KG1 (cell line): ENCODE measurements around the gene YDJC.
"Not testable (repeated sequence)": the region's sequence is repeated elsewhere in the genome, so short reads cannot be mapped to it uniquely, and the experiment has no call there.

ENCODE experiments used
- DNase-seq: peaks from one replicate; lab custom pipeline; 2025; lab: John Stamatoyannopoulos, UW

The YDJC gene

DNA sequence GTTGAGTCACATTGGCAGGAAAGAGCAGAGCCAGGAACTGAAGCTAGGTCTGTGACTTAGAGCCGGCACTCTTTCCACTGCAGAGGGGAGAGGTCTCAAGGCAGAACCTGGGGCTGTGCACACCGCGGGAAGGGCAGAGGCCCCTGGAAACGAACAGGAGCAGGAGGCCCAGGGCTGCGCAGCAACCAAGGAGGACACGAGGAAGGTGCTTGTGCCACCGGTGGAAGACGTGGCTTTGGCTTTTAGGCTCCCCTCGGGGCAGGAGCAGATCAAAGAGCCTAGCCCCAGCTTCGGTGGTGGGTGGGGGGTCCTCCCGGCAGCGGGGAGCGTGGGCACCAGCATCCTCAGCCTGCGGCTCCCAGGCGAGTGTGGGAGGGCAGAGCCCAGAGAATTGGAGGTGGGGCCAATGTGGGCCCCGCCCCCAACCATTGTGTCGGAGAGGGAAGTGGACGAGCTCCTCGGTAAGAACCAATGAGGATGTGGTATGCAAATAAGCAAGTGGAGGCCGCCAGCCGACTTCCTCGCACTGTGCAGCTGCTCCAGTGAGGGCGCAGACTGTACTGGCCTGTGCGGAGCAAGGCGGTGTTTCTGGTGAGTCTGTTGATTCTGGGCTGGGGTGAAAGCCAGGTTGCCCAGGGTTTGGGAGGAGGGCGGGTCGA, 2.5 kb upstream of the YDJC start, which contains the start of gene CCDC116:
Gene CCDC116, plus strand, starts transcription at position 524 of the 659 bp plus-strand sequence. CDS start 422 bp downstream, outside the sequence.
- DNase-seq, result no peak

DNA sequence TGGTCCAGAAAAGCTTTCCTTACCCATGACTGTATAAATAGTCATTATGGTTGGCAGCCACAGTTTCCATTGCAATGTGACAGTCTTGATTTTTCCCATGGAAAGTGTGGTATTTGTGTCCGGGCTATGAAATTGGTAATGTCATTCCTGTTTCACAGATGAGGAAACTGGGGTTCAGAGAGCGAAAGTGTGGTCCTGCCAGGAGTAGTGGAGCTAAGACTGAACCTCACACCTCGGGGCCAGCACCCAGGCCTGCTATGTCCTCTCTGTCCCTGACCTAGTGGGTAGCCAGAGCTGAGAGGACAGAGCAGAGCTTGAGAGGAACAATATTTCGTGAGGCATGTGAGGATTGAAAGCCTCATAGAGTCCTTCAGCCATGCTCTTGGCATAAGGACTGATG, 1.2 kb upstream of the YDJC start:
- no peak for DNase-seq

DNA sequence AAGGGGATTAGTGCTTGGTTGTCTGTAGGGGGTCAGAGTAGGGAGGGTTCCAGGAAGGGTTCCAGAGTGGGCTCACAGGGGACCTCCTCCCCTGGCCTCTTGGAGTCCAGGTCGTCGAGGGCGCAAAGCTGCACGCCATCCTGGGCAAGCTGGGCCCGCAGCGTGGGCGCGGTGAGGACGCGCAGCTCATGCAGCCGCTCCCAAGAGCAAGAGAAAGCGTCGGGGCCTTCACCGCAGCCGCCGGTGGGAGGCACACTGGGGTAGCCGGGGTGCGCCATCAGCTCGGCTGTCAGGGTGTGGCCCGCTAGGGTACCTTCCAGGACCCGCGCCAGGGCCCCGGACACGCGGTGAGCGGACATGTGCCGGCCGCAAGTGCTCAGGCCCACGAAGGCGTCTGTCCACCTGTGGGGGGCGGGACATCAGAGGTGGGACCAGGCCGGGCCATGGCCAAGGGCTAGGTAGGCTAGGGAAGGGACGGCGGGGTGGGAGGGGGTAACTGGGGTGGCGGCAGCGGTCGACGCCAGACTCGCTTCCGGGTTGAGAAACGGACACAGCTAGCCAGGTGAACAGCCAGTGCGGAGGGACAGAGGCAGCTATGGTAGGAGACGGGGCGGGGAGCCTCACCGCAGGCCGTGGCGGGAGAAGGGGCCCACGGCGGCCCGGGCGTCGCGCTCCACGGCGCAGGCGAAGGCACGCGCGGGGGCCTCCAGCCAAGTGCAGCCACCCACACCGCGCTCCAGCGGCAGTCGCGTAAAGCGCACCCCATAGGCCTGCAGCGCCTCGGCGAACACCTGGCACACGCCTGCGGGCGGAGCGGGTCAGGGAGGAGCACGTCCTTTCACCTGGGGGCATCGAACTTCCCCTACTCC, 1.2 kb downstream of the YDJC start:
- no peak for DNase-seq

DNA sequence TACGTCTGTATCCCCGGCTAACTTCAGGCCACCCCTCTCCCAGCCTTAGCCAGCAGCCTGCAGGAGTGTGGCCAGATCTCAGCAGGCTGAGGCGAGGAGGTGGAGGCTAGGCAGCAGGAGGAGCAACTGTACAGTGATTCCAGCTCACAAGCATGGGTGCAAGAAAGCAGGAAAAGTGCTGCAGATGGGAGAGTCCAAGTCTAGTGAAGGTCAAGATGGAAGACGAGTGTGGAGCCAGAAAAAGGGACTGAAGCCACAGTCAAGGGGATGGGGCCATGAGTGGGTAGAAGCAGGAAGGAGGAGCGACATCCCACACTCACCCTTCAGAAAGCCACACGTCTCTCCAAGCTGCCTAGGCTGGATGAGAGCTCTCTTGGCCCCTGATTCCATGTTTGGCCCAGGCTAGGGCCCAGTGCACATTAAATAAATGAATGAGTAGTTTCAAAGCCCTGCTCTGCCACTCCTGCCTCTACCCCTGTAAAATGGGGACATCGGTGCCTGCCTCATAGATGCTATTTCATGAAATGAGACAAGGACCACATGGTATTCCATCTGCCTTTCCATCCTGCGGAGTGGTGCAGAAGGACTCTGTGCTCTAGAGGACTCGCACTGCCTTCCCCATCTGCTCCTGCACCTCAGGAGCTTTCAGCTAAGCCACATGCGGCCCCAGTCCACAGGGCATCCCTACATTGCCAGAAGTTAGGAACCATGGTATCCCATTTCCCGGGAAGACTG, 2.9 kb downstream of the YDJC start:
- no peak for DNase-seq

DNA sequence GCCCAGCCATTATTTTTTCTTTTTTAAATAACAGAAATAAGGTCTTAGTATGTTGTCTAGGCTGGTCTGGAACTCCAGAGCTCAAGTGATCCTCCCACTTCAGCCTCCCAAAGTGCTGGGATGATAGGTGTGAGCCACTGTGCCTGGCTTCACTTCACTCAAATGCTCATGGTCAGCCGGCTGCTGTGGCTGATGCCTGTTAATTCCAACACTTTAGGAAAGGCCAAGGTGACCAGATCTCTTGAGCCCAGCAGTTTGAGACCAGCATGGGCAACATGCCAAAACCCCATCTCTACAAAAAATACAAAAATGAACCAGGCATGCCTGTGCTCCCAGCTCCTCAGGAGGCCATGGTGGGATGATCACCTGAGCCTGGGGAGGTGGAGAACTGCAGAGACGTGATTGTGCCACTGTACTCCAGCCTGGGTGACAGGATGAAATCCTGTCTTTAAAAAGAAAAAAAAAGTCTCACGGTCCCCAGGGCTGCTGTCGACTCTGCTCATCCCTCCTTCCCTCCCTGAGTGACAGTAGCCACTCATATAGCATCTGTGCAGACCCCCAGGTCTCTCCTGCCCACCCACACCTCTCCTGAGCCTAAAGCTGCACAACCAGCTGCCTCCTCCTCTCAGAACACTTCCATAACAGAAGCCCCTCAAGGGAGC, 3.6 kb downstream of the YDJC start:
- DNase-seq, result no peak

DNA sequence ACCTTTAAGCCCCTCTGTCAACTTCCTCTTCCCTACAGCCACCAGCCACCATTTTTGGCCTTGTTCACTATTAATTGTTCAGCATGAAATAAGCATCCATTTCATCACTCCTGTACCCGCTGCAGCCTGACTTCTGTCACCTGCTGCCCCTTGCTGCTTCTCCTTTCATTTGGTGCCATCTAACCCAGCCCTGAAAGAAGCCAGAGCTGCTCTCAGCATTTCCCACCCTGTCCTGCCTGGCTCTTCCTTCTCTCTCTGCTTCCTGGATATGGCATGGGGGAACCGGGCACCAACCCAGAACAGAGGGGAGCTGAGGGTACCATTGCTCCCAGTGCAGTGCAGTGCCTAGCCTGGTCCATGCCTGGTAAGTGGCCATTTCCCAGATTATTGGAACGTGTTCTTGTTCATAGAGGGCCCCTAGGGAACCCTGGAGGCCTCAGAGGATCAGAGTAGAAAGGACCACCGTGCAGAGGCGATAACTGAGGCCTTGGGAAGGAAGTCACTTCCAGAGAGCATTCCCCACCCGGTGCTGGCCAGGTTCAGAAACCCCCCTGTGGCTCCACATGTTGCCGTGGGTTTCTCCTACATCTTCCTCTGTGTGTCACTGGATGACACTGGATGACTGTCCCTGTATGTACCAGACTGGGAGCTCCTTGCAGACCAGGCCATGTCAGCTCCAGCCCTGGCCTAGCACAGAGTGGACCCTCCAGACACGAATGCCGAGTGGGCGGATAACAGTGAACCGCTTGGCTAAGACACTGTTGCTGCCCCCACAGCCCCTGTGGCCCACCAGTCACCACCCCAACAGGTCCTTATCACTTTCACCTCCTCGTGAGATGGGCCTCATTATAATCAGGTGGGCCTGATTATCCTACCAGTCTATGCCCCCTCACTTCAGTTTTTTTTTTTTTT, 4.7 kb downstream of the YDJC start:
- DNase-seq, result no peak

DNA sequence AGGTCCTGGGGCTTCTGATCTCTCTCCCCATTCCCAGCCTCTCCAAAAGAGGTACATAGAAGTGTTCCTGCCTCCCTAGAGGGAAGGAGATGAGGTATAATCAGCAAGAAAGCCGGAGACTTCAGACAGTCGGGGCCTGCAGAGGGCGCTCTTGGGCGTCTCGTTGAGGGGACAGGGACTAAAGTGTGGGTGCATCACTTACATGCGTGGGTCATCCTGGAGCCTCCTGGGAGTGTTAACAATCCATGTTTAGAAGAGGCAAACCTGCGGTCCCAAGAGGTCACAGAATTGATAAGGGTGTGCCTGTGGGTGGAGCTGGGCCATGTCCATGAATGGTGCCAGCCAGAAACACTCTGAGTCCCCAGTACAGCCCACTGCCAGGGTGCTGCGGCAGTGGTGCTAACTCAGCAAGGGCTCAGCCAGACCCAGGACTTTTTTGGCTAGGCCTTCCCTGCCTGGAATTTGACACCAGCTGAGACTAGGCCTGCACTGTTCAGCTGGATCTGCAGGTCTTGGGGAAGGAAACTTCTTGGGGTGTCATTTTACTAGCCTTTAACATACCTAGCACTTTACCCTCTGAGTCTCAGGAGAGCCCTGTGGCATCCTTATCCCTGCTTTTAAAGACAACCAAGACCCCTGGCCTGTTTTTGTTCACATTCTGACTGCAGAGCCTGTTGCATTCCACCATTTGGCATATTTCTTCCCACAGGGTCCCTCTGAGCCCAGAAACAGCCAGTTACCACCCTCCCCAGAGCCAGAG, 5.5 kb downstream of the YDJC start:
- DNase-seq, result no peak

DNA sequence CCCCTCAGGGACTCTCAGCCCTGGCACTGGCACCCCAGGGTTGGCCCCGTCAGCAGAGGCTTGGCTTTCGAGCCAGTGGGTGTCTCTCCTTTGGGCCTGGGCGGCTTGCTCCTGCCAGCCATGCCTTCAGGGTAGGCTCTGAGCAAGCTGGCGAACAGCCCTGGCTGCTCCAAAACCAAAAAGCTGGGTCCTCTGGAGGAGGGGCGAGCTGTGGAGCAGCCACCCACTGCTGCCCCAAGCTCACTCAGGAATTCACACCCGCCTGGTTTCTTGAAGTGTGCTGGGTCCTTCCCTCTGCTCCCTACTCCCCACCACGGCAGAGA, 6.2 kb downstream of the YDJC start:
- DNase-seq, result no peak

DNA sequence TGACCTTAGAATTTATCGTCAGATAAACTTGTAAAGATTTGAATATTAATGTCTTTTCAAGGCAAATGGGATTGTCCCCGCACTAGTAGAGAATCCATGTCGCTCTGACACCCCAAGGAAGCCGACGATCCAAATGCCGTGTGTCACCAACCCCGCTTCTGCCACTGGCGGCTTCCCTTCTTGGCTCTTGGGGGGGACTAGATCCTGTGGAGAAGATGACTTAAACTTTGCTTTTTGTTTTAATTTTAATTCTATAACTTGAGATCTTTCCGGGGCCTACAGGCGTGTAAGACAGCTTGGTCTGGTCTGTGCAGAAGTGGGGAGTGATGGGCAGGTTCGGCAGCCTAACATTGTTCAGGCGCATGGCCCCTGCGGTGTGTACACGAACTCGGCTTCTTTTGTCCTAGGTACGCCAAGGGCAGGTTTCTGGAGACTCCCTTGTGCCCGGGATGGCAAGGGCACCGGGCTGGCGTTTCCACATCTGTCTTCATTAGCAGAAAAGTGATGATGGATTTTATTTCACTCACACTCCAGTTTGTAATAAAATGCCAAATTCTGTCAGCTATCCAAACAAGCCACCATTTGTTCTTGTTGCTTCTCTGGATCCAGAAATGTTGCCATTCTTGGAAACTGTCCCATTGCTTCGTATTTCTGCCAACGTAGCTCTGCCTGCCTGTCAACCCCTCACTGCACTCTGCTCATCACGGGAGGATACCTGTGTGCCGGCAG, 6.7 kb downstream of the YDJC start:
- DNase-seq, result no peak

DNA sequence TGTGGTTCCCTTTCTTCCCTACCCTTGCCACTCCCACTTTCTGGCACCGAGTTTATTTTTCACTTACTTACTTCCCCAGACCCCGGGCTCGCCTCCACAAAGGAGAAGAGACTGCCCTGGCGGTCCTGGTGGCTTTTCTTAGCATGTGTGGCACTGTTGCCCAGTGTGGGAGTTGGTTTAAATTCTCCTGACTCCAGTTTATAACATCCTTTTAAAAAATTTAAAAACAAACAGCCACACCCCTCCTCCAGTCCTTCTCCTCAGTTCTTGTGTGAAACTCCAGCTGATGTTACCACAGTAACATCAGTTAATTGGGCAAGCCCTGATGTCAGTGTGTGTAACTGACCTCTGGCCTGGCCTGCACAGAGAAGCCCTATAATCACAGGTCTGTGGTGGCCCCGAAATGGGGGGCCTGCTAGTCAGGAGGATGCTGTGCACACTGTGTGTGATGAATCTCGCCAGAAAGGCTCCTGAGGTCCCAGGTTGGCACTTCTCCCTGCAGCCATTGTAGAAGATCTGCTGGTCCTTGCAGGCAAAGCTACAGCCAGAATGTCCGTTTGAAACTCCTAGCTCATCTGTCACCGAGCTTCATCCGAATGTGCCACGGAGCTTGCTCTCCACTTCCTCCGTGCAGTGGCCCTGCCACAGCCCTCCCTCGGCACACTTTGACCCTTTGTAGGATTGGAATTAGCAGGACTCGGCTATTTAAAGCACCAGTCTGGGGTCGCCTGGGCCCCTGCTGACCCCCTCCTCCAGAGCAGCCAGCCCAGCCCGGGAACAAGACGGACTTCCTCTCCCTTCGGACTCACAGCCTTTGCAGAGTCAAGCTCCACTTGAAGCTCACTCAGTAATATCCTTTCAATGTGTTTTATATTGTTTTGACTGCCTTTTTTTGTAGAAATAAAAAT, 7.6 kb downstream of the YDJC start:
- no peak for DNase-seq

DNA sequence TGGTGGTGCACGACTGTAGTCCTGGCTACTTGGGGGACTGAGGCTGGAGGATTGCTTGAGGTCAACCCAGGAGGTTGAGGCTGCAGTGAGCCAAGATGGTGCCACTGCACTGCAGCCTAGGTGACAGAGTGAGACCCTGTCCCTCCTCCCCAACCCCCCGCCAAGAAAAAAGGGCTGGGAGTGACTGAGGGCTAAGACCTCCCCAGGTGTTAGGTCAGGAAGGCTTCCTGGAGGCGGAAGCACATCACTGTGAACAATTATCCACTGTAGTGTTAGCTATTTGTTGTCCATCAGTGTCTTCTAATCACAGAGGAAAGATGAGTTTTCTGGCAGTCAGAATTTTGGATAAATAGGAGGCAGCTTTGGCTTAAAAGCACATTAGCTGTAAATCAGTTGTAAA, 8.8 kb downstream of the YDJC start:
- no peak for DNase-seq

DNA sequence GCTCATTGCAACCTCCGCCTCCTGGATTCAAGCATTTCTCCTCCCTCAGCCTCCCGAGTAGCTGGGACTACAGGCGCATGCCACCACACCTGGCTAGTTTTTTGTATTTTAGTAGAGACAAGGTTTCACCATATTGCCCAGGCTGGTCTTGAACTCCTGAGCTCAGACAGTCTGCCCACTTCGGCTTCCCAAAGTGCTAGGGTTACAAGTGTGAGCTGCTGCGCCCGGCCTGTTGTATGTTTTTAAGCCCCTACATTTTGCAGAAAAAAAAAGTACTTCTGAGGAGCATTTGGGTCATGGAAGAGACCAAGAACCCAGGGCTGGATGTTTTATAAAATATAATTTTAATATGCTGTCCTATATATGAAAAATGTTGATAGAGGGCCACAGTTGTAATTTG, 12.5 kb downstream of the YDJC start:
- DNase-seq, result not testable (repeated sequence)

DNA sequence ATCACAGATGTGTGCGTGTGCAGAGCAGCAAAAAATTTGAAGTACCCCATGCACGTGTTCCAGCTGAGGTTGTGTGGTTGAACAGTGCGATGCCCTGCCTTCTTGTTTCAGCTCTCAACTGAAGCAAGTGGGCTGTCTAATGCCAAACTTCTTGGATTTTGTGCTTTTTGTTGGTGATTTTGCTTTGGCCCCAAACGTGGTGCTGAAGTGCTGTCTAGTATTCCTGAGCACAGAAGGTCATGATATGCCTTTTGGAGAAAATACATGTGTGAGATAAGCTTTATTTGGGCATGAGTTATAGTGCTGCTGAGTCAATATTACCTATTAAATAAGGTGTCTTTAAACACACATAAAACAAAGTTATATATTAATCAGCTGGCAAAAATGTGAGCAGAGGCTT, 14.1 kb downstream of the YDJC start:
- no peak for DNase-seq

DNA sequence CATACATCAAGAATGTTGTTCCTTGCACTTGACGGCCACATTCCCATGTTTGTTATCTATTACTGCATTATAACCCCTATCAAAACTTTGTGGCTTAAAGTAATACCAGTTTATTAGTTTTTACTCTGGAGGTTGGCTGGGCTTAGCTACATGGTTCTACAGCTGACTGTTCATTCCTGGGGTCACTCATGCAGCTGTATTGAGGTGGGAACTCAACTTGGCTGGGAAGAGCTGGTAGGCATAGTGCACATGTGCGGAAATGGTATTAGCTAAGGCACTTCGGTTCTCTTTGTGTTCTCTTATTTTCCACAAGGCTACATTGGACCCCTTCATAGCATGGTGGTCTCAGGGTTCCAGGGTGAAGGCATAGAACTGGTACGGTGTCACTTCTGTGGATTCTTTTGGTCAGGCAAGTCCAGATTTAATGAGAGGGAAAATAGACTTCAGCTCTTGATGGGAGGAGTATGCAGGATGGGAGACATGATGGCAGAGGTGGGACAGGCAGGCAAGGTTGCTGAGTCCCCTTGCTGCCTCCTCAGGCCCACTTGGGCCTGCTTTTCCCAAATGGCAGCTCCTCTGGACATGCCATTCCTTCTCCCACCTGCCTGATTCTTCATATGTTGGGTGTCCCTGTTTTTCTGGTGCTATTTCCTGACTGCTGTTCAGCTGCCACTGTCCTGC, 16.1 kb downstream of the YDJC start:
- no peak for DNase-seq

DNA sequence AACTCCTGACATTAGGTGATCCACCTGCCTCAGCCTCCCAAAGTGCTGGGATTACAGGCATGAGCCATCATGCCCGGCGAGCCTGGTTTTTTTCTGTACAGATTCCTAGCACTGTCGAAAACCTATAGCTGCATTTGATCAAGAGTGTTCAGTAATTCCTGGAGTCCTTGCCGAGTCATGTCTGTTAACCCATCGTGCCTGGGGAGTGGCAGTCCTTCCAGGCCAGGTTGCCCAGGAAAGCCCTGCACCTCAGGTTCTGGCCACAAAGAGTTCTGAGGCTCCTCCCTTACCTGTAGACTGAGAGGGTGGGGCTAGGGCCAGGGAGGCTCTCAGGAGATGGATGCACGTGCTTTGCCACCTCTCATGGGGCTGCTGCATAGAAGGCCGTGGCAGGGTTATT, 17.0 kb downstream of the YDJC start:
- no peak for DNase-seq

DNA sequence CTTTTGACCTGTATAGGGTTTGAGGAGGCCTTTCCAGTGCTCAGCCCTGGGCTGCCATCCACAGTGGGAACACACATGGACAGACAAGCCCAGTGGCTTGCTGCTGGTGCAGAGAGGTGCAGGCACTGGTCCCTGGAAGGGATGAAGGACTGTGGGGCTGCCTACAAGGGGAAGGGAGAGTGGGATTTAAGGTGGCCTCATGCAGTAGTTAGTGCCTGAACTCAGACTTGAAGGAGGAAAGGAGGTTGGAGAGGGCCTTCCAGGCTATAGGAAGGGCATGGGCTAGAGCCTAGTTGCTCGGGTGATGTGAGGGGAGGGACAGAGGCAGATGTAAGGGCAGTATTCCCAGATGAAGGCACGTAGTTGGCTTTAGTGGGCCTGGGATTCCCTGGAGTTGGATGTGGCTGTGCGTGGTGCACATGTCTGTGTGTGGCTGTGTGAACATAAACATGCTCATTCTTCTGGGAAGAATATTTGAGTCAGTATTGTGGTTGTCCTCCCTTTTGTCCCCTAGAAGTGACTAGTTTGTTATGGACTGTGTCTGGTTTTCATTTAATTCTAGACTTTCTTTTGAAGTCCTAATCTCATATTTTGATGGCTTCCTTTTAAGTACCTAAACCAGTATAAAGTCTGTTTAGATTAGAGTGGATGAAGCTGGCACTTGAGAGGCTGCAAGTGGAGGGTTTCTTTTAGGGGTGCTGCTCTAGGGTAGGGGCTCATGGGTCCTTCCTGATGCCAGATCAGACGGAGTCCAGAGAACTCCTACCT, 18.4 kb downstream of the YDJC start:
- no peak for DNase-seq

DNA sequence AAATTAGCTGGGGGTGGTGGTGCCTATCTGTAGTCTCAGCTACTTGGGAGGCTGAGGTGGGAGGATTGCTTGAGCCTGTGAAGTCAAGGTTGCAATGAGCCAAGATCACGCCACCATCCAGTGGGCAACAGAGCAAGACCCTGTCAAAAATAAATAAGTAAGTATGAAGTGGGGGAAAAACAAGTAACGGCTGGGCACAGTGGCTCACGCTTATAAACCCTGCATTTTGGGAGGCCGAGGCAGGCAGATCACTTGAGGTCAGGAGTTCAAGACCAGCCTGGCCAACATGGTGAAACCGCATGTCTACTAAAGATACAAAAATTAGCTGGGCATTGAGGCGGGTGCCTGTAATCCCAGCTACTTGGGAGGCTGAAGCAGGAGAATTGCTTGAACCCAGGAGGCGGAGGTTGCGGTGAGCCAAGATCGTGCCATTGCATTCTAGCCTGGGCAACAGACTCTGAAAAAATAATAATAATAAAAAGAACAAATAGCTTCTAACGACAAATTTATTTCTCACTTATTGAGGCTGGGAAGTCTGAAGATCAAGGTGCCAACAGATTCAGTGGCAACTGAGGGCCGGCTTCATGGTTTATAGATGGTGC, 20.2 kb downstream of the YDJC start:
- not testable (repeated sequence) for DNase-seq
